ENCODE data around the gene CDH4.

Gene CDH4

GRCh38 chr20:61762167-61762710 lies 510.2 kb downstream of the CDH4 start:
- no peak for TF ChIP-seq CTCF (IDR thresholded peaks at IDR 0.05; ENCODE audit: low read length, missing control alignments)
- no peak overlapping the region for H3K4me3 ChIP-seq (replicated peaks; ENCODE audit: low read depth, low read length)
- no peak for DNase-seq (ENCODE audit: low read depth)

GRCh38 chr20:61762886-61763739 lies 511.1 kb downstream of the CDH4 start:
- DNase-seq (ENCODE audit: low read depth): no peak
- TF ChIP-seq CTCF (IDR thresholded peaks at IDR 0.05; ENCODE audit: low read length, missing control alignments): no peak
- no peak overlapping the region for H3K4me3 ChIP-seq (replicated peaks; ENCODE audit: low read depth, low read length)

GRCh38 chr20:61763740-61764400 lies 511.8 kb downstream of the CDH4 start:
- DNase-seq (ENCODE audit: low read depth): no peak
- no peak for TF ChIP-seq CTCF (IDR thresholded peaks at IDR 0.05; ENCODE audit: low read length, missing control alignments)
- no peak overlapping the region for H3K4me3 ChIP-seq (replicated peaks; ENCODE audit: low read depth, low read length)

GRCh38 chr20:61764471-61765025 lies 512.5 kb downstream of the CDH4 start:
- no peak for DNase-seq (ENCODE audit: low read depth)

GRCh38 chr20:61765081-61765870 lies 513.2 kb downstream of the CDH4 start:
- H3K4me3 ChIP-seq (replicated peaks; ENCODE audit: low read depth, low read length): no peak overlapping the region
- no peak for DNase-seq (ENCODE audit: low read depth)
- no peak for TF ChIP-seq CTCF (IDR thresholded peaks at IDR 0.05; ENCODE audit: low read length, missing control alignments)

More at GRCh38 chr20:61764471-61765025, 512.5 kb downstream of the CDH4 start:
- H3K4me3 ChIP-seq (replicated peaks; ENCODE audit: low read depth, low read length): no peak overlapping the region
- no peak for TF ChIP-seq CTCF (IDR thresholded peaks at IDR 0.05; ENCODE audit: low read length, missing control alignments)

GRCh38 chr20:61765871-61766654 lies 514.0 kb downstream of the CDH4 start:
- DNase-seq (ENCODE audit: low read depth): no peak
- H3K4me3 ChIP-seq (replicated peaks; ENCODE audit: low read depth, low read length): no peak overlapping the region
- TF ChIP-seq CTCF (IDR thresholded peaks at IDR 0.05; ENCODE audit: low read length, missing control alignments): no peak
